Measurements from ENCODE around the gene SLC9A9.

- TF ChIP-seq CTCF (IDR thresholded peaks at IDR 0.05; ENCODE audit: insufficient read depth, low read length) (no peak), REST (IDR thresholded peaks at IDR 0.05; ENCODE audit: insufficient replicate concordance, low read depth) (no peak)
Measured at GRCh38 chr3:143332026-143332425, 516.2 kb downstream of the SLC9A9 start.

Data from HL-60 (cell line).